ENCODE results near the gene CAMK2A. TPM values are rescaled to one million over a fixed set of nuclear protein-coding genes. Genes with fewer than 3 reads are reported as not detected.

CAMK2A gene
- 0.79 TPM in 1 of 2 replicates, not detected in the other for total RNA-seq

DNA sequence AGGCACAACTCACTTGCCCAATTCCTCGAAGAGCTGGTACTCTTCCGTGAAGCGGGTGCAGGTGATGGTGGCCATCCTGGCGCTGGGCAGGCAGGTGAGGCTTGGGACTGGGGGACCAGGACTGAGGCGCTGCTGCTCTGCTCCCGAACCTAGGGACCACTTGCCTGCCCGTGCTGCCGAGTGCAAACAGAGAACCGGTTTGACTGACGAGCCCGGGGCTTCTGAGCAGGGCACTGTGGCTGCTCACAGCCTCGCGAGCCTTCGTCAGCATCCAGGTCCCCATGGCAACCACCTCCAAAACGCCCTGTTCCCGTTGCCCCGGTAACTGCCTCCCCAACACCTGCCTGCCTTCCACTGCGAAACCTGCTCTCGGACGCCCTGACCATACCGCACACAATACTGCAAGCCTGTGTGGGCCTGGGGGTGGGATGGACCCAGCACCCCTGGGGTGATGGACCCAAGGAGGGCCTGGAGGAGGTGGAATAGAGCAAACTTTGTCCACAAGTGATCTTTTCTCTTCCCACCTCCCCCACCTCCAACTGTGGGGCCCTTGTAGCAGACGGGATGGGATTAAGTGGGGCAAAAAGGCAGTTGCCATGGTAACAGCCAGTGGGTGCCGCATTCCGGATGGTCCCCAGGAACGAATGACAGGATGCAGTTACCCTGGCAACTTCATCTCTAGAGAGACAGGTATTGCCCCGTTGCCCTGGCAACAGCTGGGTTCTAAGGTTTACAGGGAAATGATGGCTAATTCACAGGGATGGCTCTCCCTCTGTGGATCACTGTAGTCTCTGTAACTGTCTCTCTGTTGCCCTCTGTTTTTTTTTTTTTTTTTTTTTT, at the start of gene CAMK2A:
TSS of gene CAMK2A (minus strand) at position 223 of the 840 bp plus-strand sequence. CDS start at position 75, 148 bp downstream.

GRCh38 chr5:150302301-150303069, 12.9 kb upstream of the CAMK2A start, which contains the start of gene ARSI:
ARSI (minus strand) TSS chr5:150302905; CDS start chr5:150302373, 532 bp downstream.

DNA sequence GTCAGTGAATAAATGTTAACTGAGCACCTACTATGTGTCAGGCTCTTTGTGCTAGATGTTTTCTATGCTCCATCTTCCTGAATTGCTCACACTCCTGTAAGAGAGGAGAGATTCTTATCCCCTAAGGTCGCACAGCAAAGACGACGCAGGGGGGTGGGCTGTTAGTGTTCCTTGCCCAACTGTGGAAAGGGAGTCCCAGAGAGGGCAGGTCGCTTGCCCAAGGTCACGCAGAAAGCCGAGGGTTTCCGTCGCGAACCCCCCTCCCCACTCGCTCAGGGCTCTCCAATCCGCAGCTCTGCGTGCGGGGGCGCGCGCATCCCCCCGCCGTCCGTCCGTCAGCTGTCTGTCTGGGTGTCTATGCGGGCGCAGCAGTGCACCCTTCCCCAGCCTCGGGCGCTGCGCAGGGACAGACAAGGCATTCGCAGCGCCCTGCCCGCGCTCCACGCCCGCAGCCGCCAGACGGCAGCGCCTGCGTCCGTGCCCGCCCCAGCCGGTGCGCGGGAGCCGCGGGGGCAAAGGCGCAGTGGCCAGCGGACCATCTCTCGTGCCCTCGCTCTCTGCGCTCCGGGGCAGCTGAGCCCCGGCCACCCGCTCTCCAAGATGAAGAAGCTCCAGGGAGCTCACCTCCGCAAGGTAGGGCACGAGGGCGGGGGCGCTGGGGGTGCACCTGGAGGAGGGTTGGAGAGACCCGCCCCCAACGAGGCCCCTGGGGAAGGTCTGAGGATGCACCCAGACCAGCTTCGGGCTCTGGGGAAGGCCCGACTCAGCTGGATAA, 99.7 kb downstream of the CAMK2A start, which contains the start of gene SLC6A7:
TSS of gene SLC6A7 (plus strand) at position 335 of the 775 bp plus-strand sequence. CDS start at position 601, 266 bp downstream.

Other genes with a start within 250 kb of the CAMK2A start
- 46.7 and 87.8 TPM in 2 replicates for gene CSF1R, start 203.2 kb downstream of the CAMK2A start, total RNA-seq
- 10.2 and 10.6 TPM in 2 replicates for gene PDGFRB, start 133.9 kb downstream of the CAMK2A start, total RNA-seq
- 0.39 TPM in 1 of 2 replicates, not detected in the other for gene CDX1, start 123.0 kb downstream of the CAMK2A start, total RNA-seq
- gene SLC6A7, start 99.7 kb downstream of the CAMK2A start, total RNA-seq: not detected in 2 replicates
- 9.4 and 12.5 TPM in 2 replicates for gene ARSI, start 13.1 kb upstream of the CAMK2A start, total RNA-seq
- 14.5 and 15.6 TPM in 2 replicates for gene TCOF1, start 67.9 kb upstream of the CAMK2A start, total RNA-seq
- 7.5 and 7.9 TPM in 2 replicates for gene CD74, start 123.1 kb upstream of the CAMK2A start, total RNA-seq
- gene RPS14, start 160.0 kb upstream of the CAMK2A start, total RNA-seq: 1,741 and 3,246 TPM in 2 replicates
- gene NDST1, start 218.4 kb upstream of the CAMK2A start, total RNA-seq: 65.2 and 218 TPM in 2 replicates